HG03280 (cell line): ENCODE results near the gene CYSTM1.

Experiments
- ATAC-seq: cut with Tn5 transposase; IDR thresholded peaks from one replicate; pipeline ENCODE4 v1.9.1; 2021; ENCODE audit warnings: mild to moderate bottlenecking, moderate library complexity; ENCODE audit not compliant: unreplicated experiment

Gene CYSTM1

GRCh38 chr5:140232731-140233130 is 57.7 kb downstream of the CYSTM1 start:
- no peak for ATAC-seq

- no peak for ATAC-seq
Observed at GRCh38 chr5:140234377-140234989, 59.5 kb downstream of the CYSTM1 start.

GRCh38 chr5:140235791-140236551 is 61.0 kb downstream of the CYSTM1 start:
- ATAC-seq = no peak

GRCh38 chr5:140236891-140237598 is 62.1 kb downstream of the CYSTM1 start:
- no peak for ATAC-seq

GRCh38 chr5:140238756-140239155 is 63.8 kb downstream of the CYSTM1 start:
- no peak for ATAC-seq

GRCh38 chr5:140239461-140239860 is 64.5 kb downstream of the CYSTM1 start:
- no peak for ATAC-seq

- peak; percentile 59 for ATAC-seq
Observed at GRCh38 chr5:140239939-140240700, 65.1 kb downstream of the CYSTM1 start.

- no peak for ATAC-seq
Observed at GRCh38 chr5:140240987-140241706, 66.2 kb downstream of the CYSTM1 start.

GRCh38 chr5:140242099-140242498 is 67.1 kb downstream of the CYSTM1 start:
- ATAC-seq = no peak

GRCh38 chr5:140242890-140243585 is 68.0 kb downstream of the CYSTM1 start:
- no peak for ATAC-seq

- no peak for ATAC-seq
Observed at GRCh38 chr5:140243706-140244250, 68.8 kb downstream of the CYSTM1 start.

GRCh38 chr5:140244525-140245025 is 69.6 kb downstream of the CYSTM1 start:
- no peak for ATAC-seq

GRCh38 chr5:140245341-140245740 is 70.4 kb downstream of the CYSTM1 start:
- ATAC-seq = no peak

GRCh38 chr5:140245926-140246325 is 70.9 kb downstream of the CYSTM1 start:
- no peak for ATAC-seq

GRCh38 chr5:140246378-140247122 is 71.6 kb downstream of the CYSTM1 start:
- no peak for ATAC-seq

GRCh38 chr5:140248414-140248813 is 73.4 kb downstream of the CYSTM1 start:
- no peak for ATAC-seq

GRCh38 chr5:140249536-140249935 is 74.5 kb downstream of the CYSTM1 start:
- ATAC-seq = no peak

GRCh38 chr5:140250386-140250785 is 75.4 kb downstream of the CYSTM1 start:
- ATAC-seq = no peak

GRCh38 chr5:140251527-140251973 is 76.6 kb downstream of the CYSTM1 start:
- ATAC-seq = no peak
